G401 (cell line): ENCODE measurements around the gene SUPT3H. TPM values are rescaled to one million over a fixed set of nuclear protein-coding genes. Genes with fewer than 3 reads are reported as not detected.

Source experiments
- total RNA-seq: library from RNA; depleted of rRNA; stranded (reverse); fragments of >200 nt; shearing (Covaris generic); gene quantifications from 2 replicates; pipeline ENCODE4 v1.2.3, GENCODE V29; 2014; rRNA removed

The SUPT3H gene
- total RNA-seq, 1 experiment from 2014 or later: 10.9 TPM

Other genes with a start within 250 kb of the SUPT3H start
- not detected in 2 replicates for gene RUNX2, start 49.6 kb downstream of the SUPT3H start, total RNA-seq